RCC 7860 (cell line): ENCODE measurements around the gene KCNMB2.

Experiments used
- DNase-seq: peaks from one replicate; pipeline ENCODE4 v3.0.0-alpha.2; 2015; ENCODE audit warnings: low spot score
- FAIRE-seq: peaks from 2 replicates; lab custom pipeline; 2012; peaks lifted over from hg19 to GRCh38; lab: Jason Lieb, UNC

KCNMB2 gene

GRCh38 chr3:178567611-178568010, 31.4 kb downstream of the KCNMB2 start:
- no peak for DNase-seq
- no peak for FAIRE-seq

DNA sequence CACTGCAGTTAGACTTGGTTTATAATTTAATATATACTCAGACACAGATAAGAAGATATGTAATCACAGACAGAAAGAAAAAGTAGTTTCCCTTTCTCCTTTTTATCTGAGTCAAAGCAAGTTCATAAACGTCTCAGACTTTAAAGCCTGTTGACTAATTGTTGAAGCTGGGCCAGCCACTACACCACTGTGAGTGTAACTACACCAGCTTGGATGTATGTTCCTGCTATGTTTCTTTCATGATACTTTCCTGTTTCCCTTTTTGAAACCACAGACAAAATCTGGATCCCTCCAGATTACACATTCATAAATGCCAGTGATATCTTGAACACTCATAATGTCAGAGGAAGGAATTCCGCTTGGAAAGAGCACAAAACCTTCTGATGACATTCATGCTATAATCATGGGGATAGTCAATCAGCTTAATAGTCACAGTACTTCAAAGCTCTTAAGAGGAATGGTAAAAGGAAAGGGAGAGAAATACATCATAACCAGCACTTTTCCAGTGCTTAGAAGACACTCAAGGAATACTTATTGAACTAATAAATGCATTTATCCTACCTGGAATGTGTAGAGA, 32.0 kb downstream of the KCNMB2 start:
- FAIRE-seq (no peak), DNase-seq (no peak)

- DNase-seq (no peak), FAIRE-seq (no peak)
These were observed 32.7 kb downstream of the KCNMB2 start for GRCh38 chr3:178568911-178569310.

DNA sequence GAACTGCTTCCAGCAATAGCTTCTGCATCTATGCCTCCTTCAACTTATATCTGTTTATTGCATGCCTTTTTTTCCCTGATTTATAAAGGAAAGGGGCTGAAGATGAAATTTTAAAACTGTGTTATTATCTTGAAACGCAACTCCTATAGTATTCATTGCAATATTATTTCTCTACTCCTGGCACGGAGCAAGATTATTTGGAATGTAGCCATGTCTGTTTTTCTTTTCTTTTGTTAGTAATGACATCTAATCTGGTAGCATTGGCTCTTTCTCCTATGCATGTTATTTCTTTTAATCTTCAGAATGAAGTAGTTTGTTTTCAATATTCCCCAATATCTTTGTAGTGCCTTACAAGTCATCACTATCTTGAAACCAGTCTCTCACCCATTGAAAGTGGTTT, 33.6 kb downstream of the KCNMB2 start:
- no peak for FAIRE-seq

GRCh38 chr3:178583963-178584575, 47.8 kb downstream of the KCNMB2 start:
- FAIRE-seq = no peak
- DNase-seq = no peak

More for the DNA sequence above, 33.6 kb downstream of the KCNMB2 start:
- no peak for DNase-seq

DNA sequence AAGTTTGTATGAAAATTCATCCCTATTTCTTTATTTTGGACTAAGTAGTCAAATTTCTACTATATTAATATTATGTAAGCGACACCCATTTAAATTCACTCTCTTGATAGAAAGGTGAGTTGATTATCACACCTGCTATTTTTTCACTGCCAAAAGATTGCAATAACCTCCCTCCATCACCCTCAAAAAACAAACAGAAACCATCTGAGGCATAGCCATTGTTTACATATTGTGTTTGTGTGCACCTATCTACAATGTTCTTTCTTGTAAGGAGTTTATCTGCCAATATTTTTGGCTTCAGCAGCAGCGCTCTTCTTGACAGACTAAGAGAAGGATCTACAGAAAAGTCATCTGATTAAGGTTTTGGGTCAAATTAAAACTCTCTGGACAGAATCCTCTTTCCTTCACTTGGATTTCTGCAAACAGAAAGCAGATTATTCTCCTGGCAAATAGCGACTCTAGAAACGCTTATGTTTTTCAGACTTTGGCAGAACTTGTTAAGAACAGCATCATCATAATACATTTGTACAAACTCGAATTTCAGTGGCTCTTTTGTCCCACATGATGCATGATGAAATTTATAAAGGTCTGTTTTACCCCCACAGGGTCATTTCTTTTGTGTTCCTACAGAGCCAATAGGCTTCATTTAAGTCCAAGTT, 48.6 kb downstream of the KCNMB2 start:
- no peak for DNase-seq
- no peak for FAIRE-seq

GRCh38 chr3:178585454-178585853, 49.2 kb downstream of the KCNMB2 start:
- no peak for DNase-seq
- no peak for FAIRE-seq

DNA sequence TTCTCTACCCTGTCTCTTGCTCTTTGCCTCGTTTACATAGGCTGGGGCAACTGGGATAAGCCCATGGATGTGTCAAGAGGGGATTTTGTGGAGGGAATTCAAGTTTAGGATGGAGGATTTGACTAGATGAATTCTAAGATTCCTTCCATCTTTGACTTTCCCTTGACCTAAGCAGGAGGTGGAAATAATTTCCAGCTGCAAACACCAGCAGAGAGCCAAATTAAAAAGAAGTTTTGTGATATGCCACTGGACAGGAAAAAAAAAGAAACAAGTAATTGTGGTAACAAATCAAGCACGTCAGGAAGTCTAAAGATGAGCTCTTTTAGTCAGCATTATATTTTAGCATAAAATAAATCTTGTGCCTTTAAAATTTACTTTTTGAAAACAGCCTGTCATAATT, 49.8 kb downstream of the KCNMB2 start:
- FAIRE-seq (no peak), DNase-seq (no peak)

GRCh38 chr3:178588628-178589027, 52.4 kb downstream of the KCNMB2 start:
- FAIRE-seq (no peak), DNase-seq (no peak)

DNA sequence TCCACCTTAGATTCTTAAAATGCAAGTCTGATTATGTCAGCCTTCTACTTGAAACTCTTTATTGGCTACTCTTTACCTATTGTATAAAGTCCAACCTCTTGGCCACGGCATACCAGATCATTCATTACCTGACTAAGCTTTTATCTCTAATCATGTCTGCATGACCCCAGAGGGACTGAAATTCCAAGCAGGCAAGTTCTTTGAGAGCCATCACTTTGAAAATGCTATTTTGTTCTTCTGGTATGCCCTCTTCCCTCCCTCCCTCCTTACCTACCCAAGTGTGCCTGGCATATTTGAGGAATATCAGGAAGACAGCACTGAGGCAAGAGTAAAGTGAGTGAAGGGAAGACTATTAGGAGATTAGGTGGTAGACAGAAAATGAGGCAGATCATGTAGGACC, 57.5 kb downstream of the KCNMB2 start:
- no peak for DNase-seq
- no peak for FAIRE-seq

DNA sequence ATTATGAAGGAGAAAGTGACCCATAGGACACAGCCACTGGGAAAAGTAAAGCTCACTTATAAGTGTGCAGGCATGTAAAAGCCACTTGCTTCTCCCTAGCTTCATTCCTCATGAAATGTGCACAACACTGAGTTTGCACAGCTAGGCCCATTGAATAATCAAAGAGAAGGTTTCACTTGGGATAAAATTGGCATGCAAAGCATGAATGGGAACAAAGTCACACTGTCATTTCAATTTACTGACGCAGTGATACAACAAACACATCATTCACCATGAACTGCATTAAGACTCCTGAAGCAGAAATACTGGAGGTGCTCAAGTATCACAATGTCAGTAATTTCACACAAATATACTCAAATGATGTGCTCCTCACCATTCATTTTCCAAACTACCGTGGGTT, 61.1 kb downstream of the KCNMB2 start:
- FAIRE-seq (no peak), DNase-seq (no peak)

GRCh38 chr3:178602856-178603255, 66.6 kb downstream of the KCNMB2 start:
- FAIRE-seq (no peak), DNase-seq (no peak)

GRCh38 chr3:178603735-178604134, 67.5 kb downstream of the KCNMB2 start:
- FAIRE-seq (no peak), DNase-seq (no peak)

- no peak for DNase-seq
- no peak for FAIRE-seq
These were observed 82.0 kb downstream of the KCNMB2 start for GRCh38 chr3:178618197-178618596.

- no peak for DNase-seq
- no peak for FAIRE-seq
These were observed 82.7 kb downstream of the KCNMB2 start for GRCh38 chr3:178618896-178619295.

DNA sequence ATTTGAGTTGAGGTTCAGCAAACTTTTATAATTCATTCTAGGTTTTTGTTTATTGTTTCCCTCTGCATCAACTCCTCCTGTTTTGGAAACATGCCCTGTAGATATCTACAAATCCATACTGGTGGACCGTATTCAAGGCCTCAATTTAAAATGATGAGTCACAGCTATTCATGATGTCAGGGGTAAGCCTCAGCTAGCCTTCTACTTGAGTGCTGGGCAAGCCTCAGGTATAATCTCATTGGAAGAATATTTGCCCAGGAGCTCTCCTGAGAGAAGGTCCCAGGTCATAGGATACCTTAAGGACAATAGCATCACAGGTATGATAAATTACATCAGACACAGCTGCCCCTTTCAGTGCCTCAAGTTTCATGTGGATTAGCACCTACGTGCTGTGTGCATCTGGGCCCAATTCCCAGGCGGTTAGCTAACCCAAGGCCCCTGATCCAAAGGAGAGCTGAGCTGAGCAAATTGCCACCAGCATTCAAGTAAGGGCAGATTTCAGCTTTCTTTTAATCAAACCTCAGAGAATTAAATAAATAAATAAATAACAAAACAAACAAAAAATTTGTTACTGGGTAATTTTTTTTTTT, 87.5 kb downstream of the KCNMB2 start:
- DNase-seq (no peak), FAIRE-seq (no peak)

- FAIRE-seq = no peak
- no peak for DNase-seq
These were observed 88.0 kb downstream of the KCNMB2 start for GRCh38 chr3:178624276-178624675.

DNA sequence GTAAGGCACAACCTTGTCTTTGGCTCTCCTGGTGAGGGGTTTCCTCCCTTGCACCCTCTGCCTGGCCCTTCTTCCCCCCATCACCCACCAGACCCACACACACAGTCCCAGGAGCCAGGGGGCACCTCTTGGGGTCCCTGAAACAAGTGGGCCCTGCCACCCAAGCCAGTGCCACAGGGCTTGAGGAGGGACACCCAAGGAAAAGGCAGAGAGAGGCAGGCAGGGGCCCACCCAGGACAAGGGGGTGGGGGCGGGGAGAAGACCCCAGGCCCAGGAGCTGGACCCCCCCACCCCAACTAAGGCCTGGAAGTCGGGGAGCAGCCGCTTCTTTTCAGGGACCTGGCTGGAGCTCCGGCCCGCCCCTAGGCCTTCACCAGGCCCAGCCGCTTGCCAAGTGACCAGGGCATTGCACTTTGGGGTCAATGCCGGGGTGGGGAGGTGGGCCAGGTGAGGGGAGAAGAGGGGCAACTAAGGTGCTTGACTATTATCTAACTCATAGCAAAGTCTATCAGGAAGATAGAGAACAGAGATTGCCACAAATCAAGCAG, 88.9 kb downstream of the KCNMB2 start:
- no peak for FAIRE-seq
- DNase-seq = no peak

GRCh38 chr3:178628037-178628436, 91.8 kb downstream of the KCNMB2 start:
- FAIRE-seq (no peak), DNase-seq (no peak)

DNA sequence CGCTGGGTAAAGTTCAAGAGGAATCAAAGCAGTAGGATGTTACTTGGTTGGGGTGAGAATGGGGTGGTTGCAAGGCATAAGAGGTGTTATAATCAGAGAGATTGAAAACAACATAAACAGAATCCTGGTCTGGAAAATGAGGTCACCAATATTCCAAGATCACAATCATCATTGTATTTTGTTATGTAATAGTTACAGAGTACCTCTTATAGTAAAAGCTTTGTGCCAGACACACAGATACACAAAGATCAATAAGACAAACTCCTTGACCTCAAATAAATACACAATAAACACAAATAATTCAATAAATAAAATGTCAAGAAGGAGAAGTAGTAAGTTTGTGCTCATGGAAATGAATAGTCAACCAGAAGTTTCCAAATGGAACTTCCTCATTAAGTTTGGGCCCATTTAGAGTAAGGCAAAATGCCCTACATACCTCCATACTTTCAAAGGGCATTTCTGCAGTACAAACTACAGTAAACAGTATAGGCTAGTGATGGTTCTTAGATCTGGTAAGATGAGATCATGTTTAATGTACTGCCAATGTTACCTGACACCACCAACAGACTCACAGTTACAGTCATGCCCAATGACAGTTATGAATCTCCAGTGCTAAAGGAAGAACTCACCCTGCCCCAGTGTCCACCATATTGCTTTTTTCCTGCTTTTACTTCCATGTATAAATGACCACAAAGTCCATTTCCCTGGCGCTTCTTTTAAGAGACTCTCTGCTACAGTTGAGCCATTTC, 93.4 kb downstream of the KCNMB2 start:
- no peak for FAIRE-seq
- no peak for DNase-seq

- DNase-seq (no peak), FAIRE-seq (no peak)
These were observed 95.7 kb downstream of the KCNMB2 start for GRCh38 chr3:178631950-178632349.
